Fibroblast of gingiva (primary cell): Measurements from ENCODE around the gene PHF12.
"Not testable (repeated sequence)": the region's sequence is repeated elsewhere in the genome, so short reads cannot be mapped to it uniquely, and the experiment has no call there.

Source experiments
- DNase-seq: peaks from one replicate; pipeline ENCODE4 v3.0.0-alpha.2; 2011; ENCODE audit warnings: low read depth

The PHF12 gene

DNA sequence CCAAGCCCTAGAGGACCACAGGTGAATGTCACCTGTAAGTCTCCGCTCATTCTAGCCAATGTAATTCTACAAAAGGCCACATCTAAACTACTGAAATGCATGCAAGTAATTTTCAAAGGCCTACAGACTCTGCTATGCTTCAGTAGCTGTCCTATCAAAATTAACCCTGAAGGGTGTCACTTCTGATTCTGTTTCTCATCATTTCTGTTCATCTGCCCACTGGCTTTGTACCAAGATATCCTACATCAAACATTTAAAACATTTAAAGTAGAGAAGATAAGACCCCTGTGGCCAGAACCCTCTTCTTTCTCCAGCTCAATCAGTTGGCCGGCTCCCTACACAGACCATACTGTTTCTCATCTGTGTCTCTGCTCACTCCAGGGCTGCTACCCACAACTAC, 21.5 kb downstream of the PHF12 start:
- DNase-seq = no peak

DNA sequence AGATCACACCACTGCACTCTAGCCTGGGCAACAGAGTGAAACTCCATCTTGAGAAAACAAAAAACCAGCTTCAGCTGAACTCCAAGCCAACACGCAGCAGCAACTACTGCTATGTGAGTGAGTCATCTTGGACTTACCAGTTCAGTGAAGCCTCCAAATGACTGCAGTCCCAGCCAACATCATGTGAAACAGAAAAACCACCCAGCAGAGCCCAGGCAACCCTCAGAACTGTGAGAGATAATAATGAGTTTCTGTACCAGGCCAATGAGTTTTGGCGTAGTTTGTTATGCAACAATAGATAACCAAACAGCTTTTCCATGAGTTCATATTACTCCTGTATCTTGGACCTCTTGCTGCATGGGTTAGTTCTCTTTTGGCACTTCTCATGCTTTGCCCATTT, 23.3 kb downstream of the PHF12 start:
- no peak for DNase-seq

DNA sequence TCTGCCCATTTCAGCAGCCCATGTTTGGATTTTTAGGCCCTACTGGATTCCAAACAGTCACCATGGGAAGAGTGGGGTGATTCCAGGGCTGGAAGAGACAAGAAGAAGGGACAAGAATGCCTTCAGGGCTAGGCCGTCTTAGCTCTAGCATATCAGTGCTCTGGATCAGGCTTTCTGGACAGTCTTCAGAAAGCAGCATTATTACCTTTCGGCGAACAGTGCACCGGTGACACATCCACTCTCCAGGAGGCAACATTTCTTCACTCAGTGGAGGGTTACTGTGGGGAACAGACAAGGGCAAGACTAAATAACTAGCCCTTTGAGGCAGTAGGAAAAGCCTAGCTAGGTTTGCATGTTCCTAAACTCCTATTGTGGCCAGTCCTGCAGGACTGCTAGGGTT, 24.5 kb downstream of the PHF12 start:
- no peak for DNase-seq

DNA sequence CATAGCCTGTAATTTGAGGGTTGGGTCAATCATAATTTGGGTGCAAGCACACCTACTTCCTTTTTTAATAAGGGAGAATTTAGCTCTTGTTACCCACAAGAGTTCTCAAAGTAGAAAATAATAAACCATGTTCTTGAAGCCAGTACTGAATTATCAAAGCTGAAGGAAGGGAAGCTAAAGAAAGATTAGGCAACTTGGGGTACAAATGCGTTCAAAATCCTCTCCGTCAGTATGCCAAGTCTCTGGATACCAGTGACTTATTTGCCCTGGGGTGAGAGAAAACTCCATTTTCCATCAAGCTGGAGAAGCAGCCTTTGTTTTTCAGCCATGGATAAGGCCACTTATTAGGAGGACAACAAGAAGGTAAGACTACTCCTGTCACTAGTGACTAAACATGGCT, 25.0 kb downstream of the PHF12 start:
- DNase-seq = no peak

DNA sequence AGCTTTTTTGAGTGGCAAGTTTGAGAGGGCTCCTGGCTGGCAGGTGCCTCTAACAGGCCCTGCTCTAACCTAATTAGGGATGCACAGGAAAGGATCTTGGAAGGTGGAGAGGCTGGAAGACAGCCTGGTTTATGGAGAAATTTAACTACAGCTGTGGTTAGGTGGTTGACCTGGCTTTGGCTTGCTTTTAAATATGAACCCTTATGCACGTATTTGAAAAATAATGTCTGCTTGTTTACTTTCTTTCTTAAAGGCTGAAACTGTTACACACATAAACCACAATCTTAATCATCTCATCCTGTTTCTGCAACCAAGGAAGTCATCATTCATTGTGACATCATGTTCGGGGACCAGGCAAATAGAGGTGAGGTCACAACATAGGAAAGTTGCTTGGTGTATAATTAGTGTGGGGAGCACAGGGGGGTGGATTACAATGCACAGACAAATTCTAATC, 25.4 kb downstream of the PHF12 start:
- peak; percentile 82 for DNase-seq

DNA sequence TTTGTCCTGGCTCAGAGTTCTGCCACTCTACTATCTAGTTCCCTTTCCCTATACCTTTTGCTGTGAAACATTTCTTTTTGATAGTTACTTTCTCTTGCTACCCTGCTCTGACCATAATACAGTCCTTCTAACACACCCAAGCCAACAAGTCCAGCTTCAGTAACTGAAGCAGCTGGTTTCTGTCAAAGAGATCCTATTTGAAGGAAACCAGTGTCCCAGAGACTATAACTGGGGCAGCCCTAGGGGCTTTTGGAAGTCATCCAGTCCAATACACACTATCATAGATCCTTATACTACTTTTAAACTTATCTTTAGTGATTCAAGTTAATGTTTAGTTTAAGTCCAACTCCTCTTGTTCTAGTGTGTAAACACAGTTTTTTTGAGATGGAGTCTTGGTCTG, 31.1 kb downstream of the PHF12 start:
- no peak for DNase-seq

DNA sequence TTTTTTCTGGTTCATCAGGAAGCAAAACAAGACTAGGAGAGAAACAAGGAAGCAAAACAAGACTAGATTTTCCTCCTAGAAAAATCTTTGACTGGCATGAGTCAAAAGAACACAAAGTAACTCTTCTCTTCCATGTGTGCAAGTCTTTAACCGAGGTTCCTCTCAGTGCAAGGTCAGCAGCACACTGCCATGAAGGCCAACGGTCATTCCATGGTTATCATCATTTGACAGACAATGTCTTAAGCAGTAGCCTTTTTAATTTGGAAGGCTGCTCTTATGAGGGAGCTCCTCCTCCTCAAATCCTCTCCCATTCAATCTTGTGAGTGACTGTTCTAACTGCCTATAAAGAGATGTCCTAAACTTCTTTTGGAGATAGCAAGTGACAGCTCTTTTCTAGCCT, 33.0 kb downstream of the PHF12 start:
- DNase-seq = no peak

DNA sequence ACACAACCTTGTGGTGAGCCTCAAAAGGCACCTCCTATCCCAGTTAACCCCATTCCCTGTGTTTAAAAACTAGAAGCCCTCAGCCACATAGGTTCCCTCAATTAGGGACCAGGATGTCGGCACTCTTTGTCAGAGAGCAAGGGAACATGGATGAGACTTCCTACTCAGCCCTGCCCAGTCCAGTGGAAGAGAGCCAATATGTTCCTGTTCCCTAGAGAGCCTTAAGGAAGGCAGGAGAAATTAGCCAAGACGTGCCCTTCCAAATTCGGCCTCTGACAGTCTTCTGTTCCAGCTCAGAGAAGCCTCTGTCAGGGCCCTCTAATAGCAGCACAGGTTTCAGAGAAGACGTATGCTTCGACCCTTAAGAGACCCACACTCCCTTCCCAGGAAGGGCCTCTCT, 33.9 kb downstream of the PHF12 start:
- no peak for DNase-seq

DNA sequence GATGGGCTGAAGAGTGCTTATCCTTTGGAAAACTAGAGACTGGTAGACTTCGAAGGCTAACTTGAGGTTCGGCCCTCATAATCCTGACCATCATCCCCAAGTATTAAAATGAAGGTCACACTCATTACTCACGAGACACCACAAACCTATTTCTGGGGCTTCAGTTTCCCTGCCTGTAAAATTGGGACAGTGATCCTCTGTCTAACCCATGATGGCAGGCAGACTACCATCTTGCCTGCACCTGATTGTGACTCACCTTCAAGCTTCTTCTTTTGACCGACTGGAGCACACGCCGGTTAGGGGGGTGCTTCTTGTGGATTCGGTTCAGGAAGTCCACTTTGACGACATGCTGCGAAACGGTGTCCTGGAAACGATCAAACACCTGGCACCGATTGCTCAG, 34.3 kb downstream of the PHF12 start:
- no peak for DNase-seq

DNA sequence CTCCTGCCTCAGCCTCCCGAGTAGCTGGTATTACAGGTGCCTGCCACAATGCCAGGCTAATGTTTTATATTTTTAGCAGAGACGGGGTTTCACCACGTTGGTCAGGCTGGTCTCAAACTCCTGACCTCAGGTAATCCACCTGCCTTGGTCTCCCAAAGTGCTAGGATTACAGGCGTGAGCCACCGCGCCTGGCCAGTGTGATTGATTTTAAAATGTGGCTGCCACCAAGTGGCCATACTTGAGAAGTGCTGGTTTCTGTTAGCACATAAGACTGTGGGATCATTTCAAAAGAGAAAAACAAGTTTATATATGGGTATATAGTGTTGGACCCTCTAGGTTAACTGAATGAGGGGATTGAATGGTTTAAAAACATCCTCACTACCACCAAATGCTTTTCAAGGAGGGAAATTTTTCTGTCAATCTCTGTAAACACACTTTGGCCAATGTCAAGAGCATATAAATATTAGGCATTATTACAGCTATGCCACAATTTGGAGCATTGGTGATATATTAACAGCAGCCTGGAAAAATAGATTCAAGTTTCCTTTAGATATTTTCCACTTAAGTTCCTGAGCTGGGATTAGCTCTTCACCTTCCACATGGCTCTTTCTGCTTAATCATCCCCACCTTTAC, 34.9 kb downstream of the PHF12 start:
- peak; percentile 45 for DNase-seq

DNA sequence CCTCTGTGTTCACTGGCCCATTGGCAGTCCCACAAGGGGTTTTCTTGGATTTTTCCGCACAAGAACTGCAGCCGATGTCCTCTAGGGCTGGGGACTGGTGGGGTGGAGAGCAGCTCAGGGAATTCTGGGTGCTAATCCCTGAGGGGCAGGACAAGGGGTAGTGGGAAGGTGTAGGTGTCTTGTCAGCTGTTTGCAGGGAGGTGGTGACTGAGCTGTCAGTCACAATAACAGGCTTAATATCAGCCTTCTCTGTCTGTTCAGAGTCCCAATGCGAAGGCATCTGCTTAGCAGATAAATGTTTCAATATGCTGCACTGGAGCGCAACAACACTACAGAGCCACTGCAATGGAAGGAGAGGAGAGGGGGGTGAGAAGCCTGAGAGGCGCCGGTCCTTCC, 38.4 kb downstream of the PHF12 start:
- DNase-seq = no peak

DNA sequence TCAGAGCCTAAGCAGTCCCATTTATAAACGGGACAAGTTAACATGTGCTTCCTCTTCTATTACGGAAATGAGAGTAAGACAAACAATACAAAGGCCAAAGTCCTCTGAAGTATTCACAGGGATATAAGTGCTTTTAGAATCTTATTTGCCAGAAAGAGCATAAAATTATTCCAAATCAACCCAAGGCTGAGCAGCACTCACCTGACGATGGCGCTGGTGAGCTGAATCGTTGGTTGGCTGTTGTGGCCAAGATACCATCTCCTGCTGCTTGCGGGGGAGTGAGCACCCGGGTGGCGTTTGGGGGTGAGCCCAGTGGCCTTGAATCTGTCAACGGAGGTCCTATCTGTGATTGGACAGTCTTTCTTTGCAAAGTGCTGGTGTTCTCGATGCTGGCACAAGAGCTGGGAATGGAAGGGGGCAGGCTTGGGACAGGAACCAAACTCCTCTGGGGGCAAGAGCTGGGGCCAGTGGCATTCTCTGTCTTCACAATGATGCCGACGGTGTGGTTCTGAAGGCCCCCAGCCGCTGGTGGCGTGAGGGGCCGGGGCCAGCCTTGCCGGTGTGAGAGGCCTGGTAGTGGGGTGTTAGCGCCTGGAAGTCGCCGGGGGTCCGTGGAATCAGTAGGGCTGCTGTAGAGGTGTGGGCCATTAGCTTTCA, 38.9 kb downstream of the PHF12 start:
- no peak for DNase-seq

DNA sequence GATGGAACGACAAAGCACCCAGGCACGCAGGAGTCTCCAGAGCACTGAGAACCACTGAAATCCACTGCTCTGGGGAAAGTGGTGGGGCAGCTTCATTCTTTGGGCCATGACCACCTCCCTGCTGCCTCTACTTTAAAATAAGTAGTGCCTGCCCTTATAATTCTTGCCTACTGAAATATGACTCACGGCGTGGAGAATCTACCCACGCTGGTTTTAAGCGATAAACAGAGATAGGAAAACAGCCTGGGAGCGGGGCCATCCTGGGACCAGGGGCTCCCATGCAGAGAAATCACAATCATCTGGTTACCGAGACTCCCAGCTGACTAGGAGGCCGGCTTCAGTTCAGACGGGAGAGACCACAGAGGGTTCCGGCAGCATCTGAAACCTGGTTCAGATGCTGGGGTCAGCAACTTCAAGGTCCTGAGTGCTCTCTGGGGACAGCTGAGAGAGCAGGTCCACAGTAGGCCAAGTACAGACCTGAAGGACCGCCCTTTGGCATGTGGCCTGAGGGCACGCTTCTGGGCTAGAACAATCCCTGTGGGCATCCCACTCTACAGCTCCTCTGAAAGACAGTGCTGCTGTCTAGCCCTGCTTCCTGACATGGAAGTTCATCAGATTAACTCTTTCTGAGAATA, 39.8 kb downstream of the PHF12 start:
- DNase-seq = no peak

DNA sequence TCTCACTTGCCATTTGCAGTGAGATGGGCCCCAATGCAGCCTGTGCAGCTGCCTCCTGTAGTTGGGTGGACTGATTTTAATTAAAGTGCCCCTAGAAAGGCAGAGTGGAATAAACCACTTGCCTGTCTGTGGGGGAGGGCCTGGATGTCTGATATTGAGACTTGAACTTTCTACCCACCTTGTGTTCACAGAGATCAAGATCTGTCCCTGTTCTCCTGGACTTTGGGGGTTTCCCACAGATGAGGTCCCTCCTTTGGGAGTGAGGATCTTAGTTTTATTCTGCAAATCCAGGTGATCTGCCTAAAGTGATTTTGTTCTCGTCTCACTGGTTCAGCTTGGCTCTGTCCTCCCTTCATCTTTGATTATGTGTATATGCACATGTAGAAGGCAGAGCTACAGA, 40.8 kb downstream of the PHF12 start:
- DNase-seq = no peak

DNA sequence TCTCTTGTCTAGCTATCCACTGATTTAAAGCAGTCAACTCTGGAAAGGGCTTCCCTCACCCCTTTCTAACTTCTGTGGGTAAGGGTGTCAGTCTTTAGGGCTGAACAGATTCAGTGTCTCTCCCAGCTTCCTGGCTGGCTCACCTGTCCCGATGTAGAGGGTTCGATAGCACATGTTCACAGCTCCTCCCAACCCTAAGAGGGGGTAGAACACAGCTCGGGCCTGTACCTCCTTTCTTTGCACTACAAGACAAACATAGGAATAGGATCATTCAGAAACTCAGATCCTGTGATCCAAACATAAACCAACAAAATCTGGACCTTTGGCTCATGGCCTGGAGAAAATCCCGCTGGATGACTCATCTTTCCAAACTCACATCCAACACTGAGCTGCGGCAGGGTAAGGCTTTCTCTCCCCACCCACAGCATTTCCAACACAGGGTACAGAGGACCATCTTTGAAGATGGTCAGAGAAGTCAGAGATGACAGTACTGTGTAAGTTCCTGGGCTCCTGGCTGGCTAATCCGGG, 42.6 kb downstream of the PHF12 start:
- DNase-seq = peak; percentile 72

DNA sequence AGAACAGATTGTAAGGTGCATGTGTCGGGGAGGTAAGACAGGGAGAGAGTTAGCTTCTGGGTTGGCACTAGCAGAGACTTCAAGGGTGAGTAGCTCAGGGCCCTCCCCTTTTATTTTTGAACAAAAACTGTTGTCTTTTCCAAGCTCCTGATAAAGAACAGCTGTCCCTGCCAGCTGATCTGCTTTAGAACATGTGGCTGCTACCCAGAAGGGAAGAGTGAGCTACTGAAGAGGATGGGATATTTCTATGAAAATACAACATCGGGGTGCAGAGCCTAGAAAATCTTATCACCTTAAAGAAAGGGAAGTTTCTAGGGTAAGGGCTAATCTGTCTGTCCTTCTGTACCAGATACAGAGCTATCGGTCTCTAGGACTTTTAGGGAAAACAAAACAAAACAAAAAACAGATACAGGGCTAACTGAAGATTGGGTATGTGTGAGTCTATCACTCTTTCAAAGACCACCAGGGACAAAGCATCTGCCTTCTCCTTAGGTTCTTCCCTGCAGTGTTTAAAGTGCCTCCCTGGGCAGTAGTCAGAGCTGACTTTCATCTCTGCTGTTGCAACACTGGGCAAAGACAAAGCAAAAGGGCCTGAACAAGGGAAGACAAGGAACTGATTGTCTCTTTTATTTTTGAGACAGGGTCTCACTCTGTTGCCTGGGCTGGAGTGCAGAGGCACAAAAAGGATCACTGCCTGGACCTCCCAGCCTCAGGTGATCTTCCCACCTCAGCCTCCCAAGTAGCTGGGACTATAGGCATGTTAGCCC, 43.4 kb downstream of the PHF12 start:
- peak; percentile 49 for DNase-seq

DNA sequence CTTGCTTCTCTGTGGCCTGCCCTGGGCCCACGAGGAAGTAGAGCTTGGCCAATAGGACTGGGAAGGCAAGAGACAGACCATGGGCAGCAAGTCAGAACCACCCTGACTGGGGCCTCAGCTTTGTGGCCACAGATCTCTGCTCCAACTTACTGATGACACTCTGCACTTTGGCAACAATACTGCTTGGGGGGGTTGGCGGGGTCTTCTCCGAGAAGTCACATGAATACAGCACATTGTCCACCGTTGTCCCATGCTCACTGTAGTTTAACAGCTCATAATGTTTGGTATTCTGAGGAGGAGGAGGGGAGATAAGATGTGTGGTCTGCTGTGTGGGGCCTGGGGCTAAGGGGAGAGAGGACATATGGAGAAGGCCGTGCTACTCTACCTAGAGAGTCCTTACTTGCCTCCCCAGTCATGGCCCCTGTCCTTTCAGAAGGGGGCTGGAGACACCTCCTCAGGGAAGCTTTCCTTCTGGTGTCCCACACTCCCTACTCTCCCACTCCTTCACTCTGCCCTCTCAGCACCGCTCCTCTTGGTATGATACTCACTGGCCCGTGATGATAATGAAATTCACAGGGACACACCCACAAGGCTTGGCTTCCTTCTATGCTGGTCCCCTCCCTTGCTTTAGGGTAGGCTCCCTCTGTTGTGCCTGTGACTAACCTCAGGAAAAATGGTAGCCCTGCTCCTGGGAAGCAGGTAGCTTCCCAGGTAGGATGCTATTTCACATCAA, 44.4 kb downstream of the PHF12 start:
- no peak for DNase-seq

DNA sequence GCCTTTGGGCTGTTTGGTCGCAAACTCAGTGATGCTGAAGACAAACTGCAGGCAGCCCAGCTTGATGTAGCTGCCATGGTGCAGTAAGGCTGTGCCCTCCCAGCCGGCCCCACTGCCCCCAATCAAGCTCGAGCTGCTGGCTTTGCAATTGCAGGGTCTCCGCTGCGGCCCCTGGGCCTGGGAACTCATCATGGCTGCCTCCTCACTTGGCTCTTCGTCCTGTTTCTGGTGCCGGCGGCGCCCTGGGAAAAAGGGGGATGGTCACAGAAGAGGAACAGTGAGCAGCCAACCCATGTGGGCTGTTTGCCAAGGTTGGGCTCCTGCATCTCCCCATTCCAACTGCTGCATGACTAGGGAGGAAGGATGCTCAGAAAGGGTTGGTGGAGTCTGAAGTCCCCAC, 45.0 kb downstream of the PHF12 start:
- no peak for DNase-seq

DNA sequence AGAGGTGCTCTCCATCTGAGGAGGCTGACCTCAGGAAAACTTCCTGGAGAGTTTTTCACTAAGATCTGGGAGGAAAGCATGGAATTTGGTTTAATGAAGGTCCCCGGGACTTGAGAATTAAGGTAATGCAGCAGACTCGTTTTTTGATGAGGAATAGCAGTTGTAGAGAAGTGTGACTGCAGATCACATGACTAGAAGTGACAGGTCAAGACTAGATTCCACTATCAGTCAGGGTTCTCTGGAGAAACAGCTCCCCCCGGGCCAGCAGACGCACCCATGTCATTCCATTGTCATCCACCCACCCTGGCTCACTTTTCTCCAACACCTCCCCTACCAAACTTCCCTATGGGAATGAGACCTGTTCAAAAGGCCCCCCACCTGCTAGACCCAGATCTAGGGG, 46.5 kb downstream of the PHF12 start:
- DNase-seq = no peak

DNA sequence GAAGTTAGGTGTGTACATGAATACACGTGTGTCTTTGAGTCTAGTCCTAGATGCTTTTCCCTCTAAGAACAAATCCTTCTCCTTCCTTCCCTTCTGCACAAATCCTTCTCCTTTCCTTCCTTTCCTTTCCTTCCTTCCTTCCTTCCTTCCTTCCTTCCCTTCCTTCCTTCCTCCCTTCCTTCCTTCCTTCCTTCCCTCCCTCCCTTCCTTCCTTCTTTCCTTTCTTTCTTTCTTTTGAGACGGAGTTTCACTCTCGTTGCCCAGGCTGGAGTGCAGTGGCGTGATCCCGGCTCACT, 47.8 kb downstream of the PHF12 start:
- not testable (repeated sequence) for DNase-seq

DNA sequence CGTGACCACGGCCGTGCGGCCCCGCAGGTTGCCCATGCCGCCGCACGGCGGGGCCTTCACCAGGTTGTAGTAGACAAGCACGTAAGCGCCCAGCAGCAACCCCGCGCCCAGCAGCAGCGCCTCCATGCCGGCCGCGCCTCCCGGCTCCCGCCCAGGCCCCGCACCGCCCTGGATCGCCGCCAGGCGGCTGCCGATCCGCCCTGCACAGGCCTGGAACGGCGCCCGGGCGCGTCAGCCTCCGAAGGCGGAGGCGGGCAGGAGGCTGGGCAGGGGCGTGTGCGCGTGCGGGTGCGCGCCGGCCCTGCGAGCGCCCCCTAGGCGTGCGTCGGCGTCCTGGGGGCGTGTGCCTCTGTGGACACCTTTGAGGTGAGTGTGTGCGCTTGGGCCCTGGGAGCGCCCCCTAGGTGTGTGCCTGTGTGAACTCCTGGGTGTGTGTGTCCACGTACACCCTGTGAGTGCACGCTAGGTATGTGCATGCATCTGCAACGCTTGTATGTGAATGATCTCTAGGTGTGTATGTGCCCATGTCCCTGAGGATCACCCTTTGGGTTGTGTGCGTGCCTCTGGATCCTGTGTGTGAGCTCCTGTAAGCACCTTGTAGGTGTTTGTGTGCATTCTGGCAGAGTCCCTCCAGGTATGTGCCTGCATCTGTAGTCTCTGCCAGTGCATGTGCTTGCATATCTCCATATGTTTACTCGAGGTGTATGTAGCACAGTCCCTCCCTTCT, 48.3 kb downstream of the PHF12 start, which contains the start of gene DHRS13:
Gene DHRS13, minus strand, starts transcription at position 261 of the 727 bp plus-strand sequence. Its CDS starts 135 bp downstream, at position 126.
- DNase-seq = peak; percentile 75
